Muscle layer of colon (tissue), 2 donors: ENCODE data around the gene TRPV2.
"Not testable (repeated sequence)": the region's sequence is repeated elsewhere in the genome, so short reads cannot be mapped to it uniquely, and the experiment has no call there.

Experiments
- H3K27ac ChIP-seq: one replicate; pipeline ENCODE4 v1.7.0; 2013; ENCODE audit warnings: low read depth, mild to moderate bottlenecking, low read length, moderate library complexity
- H3K27me3 ChIP-seq, 2 donors: one replicate each; pipeline ENCODE4 v1.7.0; 2013; ENCODE audit warnings: low read length in 2 of 2, mild to moderate bottlenecking in 2 of 2; ENCODE audit not compliant: insufficient read depth in 2 of 2, control insufficient read depth in 1 of 2
- H3K36me3 ChIP-seq: one replicate; pipeline ENCODE4 v1.7.0; 2013; ENCODE audit warnings: mild to moderate bottlenecking, low read length; ENCODE audit not compliant: insufficient read depth
- H3K4me1 ChIP-seq: one replicate; pipeline ENCODE4 v1.7.0; 2013; ENCODE audit warnings: mild to moderate bottlenecking, low read length; ENCODE audit not compliant: insufficient read depth
- H3K4me3 ChIP-seq, 2 donors: one replicate each; pipeline ENCODE4 v1.7.0; 2013; ENCODE audit warnings: low read length in 2 of 2, low read depth in 1 of 2, mild to moderate bottlenecking in 1 of 2, moderate library complexity in 1 of 2
- H3K9ac ChIP-seq: one replicate; pipeline ENCODE4 v1.7.0; 2013; ENCODE audit warnings: low read length
- H3K9me3 ChIP-seq: one replicate; pipeline ENCODE4 v1.7.0; 2013; ENCODE audit warnings: mild to moderate bottlenecking, low read length
- donor health status: abdominal sarcoma.
- donor health status: Adenocarcinoma of cecum.

TRPV2 gene

DNA sequence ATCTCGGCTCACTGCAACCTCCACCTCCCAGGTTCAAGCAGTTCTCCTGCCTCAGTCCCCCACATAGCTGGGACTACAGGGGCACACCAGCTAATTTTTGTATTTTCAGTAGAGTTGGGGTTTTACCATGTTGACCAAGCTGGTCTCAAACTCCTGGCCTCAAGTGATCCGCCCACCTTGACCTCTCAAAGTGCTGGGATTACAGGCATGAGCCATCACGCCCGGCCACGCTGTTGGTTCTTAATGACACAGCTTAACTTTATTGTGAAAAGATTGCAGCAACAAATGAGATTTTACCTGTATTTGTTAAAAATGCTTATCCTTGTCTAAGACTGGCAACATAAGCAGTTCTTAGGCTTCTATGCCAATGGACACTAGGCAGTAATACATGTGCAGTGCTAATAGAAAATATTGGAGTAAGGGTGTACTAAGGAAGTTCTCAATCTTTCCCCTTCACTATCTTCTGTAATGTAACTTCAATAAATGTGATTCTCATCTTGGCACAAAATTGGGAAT is 31.5 kb upstream of the TRPV2 start:
- Histone ChIP-seq H3K36me3 (peaks cover 21% of the 10 kb centered on the region), H3K4me3 (no peak overlapping the region), H3K27ac (no peak overlapping the region), H3K4me1 (peaks cover 17% of the 10 kb centered on the region), H3K9me3 (no peaks in the 10 kb centered on the region), H3K9ac (no peak overlapping the region), H3K27me3 (no peaks in the 10 kb centered on the region)

DNA sequence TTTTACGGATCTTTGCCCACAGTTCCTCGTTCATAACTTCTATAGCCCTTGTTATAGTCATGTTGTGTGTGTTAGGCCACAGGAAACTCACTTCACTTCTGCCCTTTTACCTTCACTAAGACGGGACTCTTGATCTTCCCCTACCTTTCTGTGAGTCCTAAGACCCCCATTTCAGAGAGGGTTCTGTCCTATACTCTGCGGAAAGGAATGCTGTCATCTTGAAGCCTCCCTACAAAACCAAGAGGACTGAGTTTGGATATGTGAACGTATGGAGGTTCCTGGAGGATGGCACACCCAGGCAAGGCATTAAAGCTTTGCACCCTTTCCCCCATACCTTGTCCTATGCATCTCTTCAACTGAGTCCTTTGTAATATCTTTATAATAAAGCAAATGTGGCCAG is 30.8 kb upstream of the TRPV2 start:
- Histone ChIP-seq H3K27me3 (no peaks in the 10 kb centered on the region), H3K27ac (no peak overlapping the region)

DNA sequence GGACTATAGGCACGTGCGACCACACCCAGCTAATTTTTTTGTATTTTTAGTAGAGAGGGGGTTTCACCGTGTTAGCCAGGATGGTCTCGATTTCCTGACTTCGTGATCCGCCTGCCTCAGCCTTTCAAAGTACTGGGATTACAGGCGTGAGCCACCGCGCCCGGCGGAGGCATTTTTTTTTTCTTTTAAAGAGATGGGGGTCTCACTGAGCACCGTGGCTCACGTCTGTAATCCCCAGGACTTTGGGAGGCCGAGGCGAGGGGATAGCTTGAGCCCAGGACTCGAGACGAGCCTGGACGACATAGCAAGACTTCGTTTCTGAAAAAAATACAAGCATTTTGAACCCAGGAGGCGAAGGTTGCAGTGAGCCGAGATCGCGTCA is 29.3 kb upstream of the TRPV2 start:
- Histone ChIP-seq H3K36me3 (peaks cover 21% of the 10 kb centered on the region), H3K4me3 (peak overlapping the region in 1 of 2 donors; percentile 56), H3K4me1 (peaks cover 17% of the 10 kb centered on the region)
- not testable (repeated sequence) for H3K27me3 ChIP-seq, H3K27ac ChIP-seq, H3K9ac ChIP-seq, H3K9me3 ChIP-seq

More for the DNA sequence above, 30.8 kb upstream of the TRPV2 start:
- Histone ChIP-seq H3K4me1 (peaks cover 17% of the 10 kb centered on the region), H3K9me3 (no peaks in the 10 kb centered on the region), H3K9ac (no peak overlapping the region), H3K4me3 (no peak overlapping the region), H3K36me3 (peaks cover 21% of the 10 kb centered on the region)

DNA sequence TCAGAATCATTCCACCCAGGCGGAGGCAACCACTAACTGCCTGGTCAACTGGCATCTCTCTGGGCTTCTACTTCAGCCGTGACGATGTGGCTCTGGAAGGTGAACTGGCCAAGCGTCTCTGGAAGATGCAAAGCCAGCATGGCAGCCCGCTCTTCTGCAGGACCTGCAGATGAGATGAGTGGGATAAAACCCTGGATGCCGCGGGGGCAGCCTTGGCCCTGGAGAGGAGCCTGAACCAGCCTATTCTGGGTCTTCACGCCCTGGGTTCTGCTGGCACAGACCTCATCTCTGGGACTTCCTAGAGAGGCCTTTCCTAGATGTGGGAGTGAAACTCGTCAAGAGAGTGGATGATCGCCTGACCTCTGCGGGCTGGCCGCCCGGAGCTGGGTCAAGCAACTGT is 23.9 kb upstream of the TRPV2 start:
- Histone ChIP-seq H3K27me3 (no peaks in the 10 kb centered on the region), H3K9me3 (no peaks in the 10 kb centered on the region), H3K4me3 (no peak overlapping the region), H3K4me1 (peaks cover 2% of the 10 kb centered on the region), H3K9ac (no peak overlapping the region), H3K36me3 (no peaks in the 10 kb centered on the region), H3K27ac (no peak overlapping the region)

DNA sequence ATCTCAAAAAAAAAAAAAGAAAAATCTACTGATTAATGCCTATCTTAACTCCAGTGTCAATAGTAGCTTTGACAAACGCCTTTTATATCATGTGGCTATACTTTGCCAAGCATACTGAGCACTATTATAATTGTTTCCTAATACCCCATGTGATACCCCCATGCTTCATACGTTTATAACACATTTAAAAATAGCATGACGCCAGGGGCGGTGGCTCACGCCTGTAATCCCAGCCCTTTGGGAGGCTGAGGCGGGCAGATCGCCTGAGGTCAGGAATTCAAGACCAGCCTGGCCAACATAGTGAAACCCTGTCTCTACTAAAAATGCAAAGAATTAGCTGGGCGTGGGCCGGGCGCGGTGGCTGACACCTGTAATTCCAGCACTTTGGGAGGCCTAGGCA is 22.9 kb upstream of the TRPV2 start:
- not testable (repeated sequence) for H3K4me1 ChIP-seq, H3K27me3 ChIP-seq, H3K9me3 ChIP-seq, H3K4me3 ChIP-seq, H3K27ac ChIP-seq, H3K36me3 ChIP-seq, H3K9ac ChIP-seq

DNA sequence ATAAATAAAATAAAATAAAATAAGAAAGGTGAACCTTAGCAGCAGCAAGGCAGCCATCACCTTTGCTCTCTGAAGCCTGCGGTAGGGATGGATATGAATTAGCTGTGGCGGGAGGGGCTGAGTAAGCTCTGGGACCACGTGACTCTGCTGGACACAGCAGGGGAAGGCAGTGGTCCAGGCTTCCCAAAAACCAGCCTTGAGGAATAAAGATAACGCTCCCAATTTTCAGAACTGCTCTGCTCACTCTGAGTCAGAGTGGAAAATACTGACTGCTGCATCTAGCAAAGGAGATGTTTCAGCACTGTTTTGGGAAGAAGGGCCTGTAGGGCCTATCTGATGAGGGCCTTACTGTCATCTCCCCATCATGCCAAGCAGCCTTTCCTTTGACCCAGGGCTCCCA is 19.5 kb upstream of the TRPV2 start:
- not testable (repeated sequence) for H3K27me3 ChIP-seq, H3K4me1 ChIP-seq, H3K27ac ChIP-seq, H3K9me3 ChIP-seq, H3K4me3 ChIP-seq, H3K36me3 ChIP-seq, H3K9ac ChIP-seq

DNA sequence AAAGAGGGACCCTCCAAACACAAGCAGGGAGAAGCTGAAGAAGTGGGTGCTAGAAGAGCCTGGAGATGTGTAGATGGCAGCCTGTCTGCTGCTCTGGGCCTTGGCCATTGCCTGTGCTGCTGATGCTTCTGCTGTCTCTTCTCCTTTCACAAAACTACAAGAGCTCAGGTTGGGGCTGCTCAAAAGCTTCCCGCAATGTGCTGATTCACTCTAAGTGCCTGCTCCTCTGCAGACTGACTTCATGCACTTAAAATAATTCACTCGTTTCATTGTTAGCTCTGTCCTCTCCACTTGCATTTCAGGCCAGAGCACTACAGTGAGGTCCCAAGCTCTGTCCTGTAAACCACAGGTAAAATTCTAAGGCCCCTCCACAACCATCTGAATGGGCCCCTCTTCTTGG is 18.7 kb upstream of the TRPV2 start:
- not testable (repeated sequence) for H3K4me1 ChIP-seq, H3K9ac ChIP-seq, H3K27ac ChIP-seq, H3K36me3 ChIP-seq, H3K27me3 ChIP-seq, H3K4me3 ChIP-seq, H3K9me3 ChIP-seq

DNA sequence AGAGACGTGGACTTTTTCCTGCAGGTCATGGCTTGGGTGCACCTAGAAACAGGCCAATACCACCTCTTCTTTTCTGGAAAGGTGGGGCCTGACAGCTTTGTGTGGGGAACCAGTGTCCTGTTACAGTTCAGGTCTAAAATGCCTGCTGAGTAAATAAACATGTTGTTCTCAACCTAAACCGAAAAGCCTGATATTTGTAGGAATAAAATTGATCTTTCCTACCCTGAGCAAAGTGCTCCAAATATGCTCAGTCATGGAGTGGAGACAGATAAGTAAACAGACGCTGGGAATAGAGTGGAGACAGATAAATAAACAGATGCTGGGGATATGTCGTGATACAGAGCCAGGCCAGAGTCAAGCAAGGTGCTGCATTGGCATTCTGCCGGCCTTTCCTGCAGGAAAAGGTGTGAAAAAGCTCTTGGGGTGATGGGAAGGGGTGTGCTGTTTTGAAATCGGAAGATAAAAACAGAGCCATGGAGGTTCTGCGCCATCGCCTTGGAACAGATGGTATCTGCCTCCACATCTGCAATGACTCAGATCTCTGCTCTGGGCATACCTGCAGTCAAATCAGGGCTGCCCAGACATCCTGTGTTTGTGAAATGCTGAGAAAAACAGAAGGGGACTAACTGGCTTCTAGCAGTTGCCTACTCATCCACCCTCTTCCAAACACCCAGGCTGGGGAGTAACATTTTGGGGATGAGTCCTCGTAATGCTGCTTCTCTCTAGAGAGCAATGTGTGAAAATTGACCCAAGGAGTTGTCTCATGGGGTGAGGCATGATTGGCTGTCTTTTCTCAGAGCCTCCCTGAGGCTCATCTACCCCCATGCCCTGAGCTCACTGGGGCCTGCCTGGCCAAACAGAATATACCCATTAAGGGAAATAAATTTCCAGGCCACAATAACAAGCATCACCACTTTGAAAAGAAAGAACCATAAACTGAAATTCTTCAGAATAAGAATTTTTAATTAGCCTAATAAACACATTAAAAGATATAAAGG is 16.8 kb upstream of the TRPV2 start:
- H3K9me3 ChIP-seq: no peaks in the 10 kb centered on the region
- H3K9ac ChIP-seq: no peak overlapping the region
- no peaks in the 10 kb centered on the region for H3K27me3 ChIP-seq
- H3K27ac ChIP-seq: no peak overlapping the region
- H3K4me3 ChIP-seq: no peak overlapping the region
- H3K4me1 ChIP-seq: no peaks in the 10 kb centered on the region
- no peaks in the 10 kb centered on the region for H3K36me3 ChIP-seq

DNA sequence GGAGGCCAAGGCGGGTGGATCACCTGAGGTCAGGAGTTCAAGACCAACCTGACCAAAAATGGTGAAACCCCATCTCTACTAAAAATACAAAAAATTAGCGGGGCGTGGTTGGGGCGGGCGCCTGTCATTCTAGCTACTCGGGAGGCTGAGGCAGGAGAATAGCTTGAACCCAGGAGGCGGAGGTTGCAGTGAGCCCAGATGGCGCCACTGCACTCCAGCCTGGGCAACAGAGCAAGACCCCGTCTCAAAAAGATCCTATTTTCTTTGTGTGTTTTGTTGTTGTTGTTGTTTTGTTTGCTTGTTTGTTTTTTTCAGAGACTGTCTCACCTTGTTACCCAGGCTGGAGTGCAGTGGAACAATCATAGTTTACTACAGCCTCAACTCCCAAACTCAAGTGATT is 11.5 kb upstream of the TRPV2 start:
- not testable (repeated sequence) for H3K27me3 ChIP-seq, H3K36me3 ChIP-seq, H3K4me1 ChIP-seq, H3K9ac ChIP-seq, H3K4me3 ChIP-seq, H3K9me3 ChIP-seq, H3K27ac ChIP-seq

DNA sequence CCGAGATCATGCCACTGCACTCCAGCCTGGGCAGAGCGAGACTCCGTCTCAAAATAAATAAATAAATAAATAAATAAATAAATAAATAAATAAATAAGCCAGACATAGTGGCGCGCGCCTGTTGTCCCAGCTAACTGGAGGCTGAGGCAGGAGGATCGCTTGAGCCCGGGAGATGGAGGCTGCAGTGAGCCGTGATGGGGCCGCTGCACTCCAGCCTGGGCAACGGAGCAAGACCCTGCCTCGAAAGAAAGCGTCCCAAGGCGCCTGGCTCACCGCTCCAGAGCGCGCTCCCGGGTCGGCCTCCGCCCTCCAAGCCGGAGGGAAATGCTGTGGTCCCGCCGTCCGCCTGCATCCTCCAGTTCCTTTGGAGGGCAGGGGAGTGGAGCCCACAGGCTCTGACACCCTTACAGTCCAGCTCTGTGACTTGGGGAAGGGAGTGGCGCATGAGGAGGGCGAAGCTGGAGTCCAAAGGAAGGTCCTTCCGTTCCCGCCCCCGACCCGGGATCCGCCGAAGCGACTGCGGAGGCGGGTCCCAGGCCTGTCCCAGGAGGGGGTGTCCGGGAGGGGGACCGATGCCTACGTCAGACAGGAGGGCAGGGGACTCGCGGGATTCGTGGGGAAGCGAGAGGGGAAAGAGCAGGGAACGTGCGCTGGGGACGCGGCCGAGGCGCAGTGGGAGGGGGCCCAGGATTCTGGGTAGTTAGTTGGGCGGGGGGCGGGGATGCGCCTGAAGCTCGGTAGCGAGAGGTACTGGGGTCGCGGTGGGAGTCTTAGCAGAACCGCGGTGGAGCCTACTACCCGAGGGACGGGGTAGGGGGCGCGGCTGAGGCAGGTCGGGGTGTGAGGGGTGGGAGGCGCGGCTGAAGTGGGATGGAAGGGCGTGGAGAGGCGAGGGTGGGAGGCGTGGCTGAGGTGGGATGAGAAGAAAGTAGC is 8.4 kb upstream of the TRPV2 start:
- Histone ChIP-seq H3K4me1 (peaks cover 7% of the 10 kb centered on the region), H3K9me3 (no peaks in the 10 kb centered on the region), H3K9ac (no peak overlapping the region), H3K27me3 (no peaks in the 10 kb centered on the region), H3K4me3 (peak overlapping the region; percentile 54 to 64), H3K27ac (peak overlapping the region; percentile 58), H3K36me3 (no peaks in the 10 kb centered on the region)

DNA sequence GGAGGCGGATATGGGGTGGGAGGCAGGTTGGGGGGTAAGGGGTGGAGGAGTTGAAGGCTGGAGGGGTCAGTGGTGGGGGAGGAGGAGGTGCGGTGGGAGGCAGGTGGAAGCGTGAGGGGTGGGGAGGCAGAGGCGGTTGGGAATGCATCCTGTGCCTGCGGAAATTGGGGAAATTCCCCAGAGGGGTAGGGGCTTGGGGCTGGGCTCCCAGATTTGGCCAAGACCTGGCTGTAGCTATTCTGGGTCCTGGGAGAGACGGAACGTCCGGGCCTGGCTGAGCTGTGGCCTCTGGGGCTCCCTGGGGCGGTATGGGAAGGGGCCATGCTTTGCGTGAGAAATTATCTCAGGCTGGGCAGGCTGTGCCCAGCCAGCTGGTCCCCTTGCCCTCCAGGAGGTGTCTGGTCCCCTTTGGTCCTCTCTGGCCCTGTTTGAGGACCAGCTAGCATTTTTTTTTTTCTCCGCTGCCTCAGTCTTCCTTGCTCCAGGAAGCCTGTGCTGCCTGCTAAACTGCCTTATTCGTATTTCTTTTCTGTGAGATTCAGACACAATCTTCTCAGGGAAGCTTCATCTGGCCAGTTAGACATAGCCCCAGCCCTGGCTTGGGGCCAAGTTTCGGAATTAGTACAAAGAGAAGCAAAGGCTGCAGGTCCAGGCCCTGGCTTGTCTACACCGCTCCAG is 7.3 kb upstream of the TRPV2 start:
- H3K36me3 ChIP-seq: no peaks in the 10 kb centered on the region
- H3K27me3 ChIP-seq: no peaks in the 10 kb centered on the region
- H3K27ac ChIP-seq: no peak overlapping the region
- H3K4me1 ChIP-seq: peaks cover 7% of the 10 kb centered on the region
- H3K9me3 ChIP-seq: no peaks in the 10 kb centered on the region
- peak overlapping the region in 1 of 2 donors; percentile 35 for H3K4me3 ChIP-seq
- H3K9ac ChIP-seq: no peak overlapping the region
